ENCODE results near the gene LAPTM5.
A peak's percentile ranks its signal among the peaks of the same experiment; 100 is the strongest.

LAPTM5 gene

DNA sequence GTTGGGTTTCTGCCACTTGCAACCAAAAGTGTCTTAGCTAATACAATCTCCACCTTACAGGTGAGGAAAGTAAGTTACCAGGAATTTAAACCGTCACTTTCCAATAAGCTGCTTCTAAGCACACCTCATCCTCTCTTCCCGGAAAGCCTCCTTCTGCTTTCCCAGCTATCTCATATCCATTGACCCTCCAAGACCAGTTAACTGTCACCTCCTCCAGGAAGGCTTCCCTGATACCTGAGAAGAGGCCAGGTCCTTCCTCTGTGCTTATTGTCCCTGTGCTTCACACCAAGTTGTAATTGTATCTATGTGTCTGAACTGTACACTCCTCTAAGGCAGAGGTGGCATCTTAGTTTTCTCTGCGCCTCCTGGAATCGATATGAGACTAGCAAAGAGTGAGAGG is 23.0 kb downstream of the LAPTM5 start:
- Histone ChIP-seq H3K27me3 (ENCODE audit: control insufficient read depth in 3 of 3, insufficient read depth in 3 of 3, low read depth in 1 of 3, low read length in 3 of 3) (no peaks in the 10 kb centered on the region), H2AFZ (ENCODE audit: low read length) (no peak overlapping the region), H3K14ac (ENCODE audit: low read length) (no peak overlapping the region), H3K36me3 (replicated peaks in 1 of 2; ENCODE audit: control insufficient read depth in 2 of 2, insufficient read depth in 2 of 2, low read length in 2 of 2) (no peaks in the 10 kb centered on the region), H3K9ac (ENCODE audit: low read depth, low read length, poor library complexity) (no peak overlapping the region), H2BK12ac (ENCODE audit: low read length) (no peak overlapping the region), H2BK15ac (ENCODE audit: low read length) (no peak overlapping the region), H4K8ac (ENCODE audit: low read depth, low read length) (no peak overlapping the region), H3K4me2 (ENCODE audit: insufficient read depth, low read length, poor library complexity, severe bottlenecking) (no peak overlapping the region), H2BK5ac (ENCODE audit: low read length) (no peak overlapping the region), H3K4ac (ENCODE audit: low read length) (no peak overlapping the region), H3K4me3 (ENCODE audit: low read length in 2 of 2) (no peak overlapping the region), H3K79me1 (ENCODE audit: low read depth, low read length) (no peaks in the 10 kb centered on the region), H3K4me1 (ENCODE audit: control insufficient read depth in 2 of 2, insufficient read depth in 1 of 2, low read depth in 1 of 2, low read length in 2 of 2) (peaks cover 2 to 9% of the 10 kb centered on the region in 2 donors), H3K18ac (ENCODE audit: low read length) (no peak overlapping the region), H2AK5ac (ENCODE audit: low read depth, low read length) (no peak overlapping the region), H2BK120ac (ENCODE audit: low read depth, low read length) (no peak overlapping the region), H4K91ac (ENCODE audit: low read depth, low read length, poor library complexity) (no peak overlapping the region), H3K27ac (replicated peaks; ENCODE audit: low read length) (no peak overlapping the region), H3K9me3 (replicated peaks in 1 of 2; ENCODE audit: control insufficient read depth in 2 of 2, insufficient read depth in 1 of 2, low read depth in 1 of 2, low read length in 2 of 2) (no peaks in the 10 kb centered on the region), H3K23ac (ENCODE audit: low read depth, low read length, poor library complexity) (no peak overlapping the region)
- WGBS, 2 donors (ENCODE audit: extremely low coverage in 2 of 2, insufficient read length in 2 of 2, insufficient replicate concordance in 1 of 2): no CpG with 5 or more reads among the region's 4 CpGs
- DNase-seq (ENCODE audit: low spot score): no peak

- no peak overlapping the region for H3K4me3 ChIP-seq (ENCODE audit: low read length in 2 of 2)
- peaks cover 2 to 9% of the 10 kb centered on the region in 2 donors for H3K4me1 ChIP-seq (ENCODE audit: control insufficient read depth in 2 of 2, insufficient read depth in 1 of 2, low read depth in 1 of 2, low read length in 2 of 2)
- H3K4me2 ChIP-seq (ENCODE audit: insufficient read depth, low read length, poor library complexity, severe bottlenecking): no peak overlapping the region
- H3K18ac ChIP-seq (ENCODE audit: low read length): no peak overlapping the region
- no peak overlapping the region for H2BK5ac ChIP-seq (ENCODE audit: low read length)
- H3K36me3 ChIP-seq (replicated peaks in 1 of 2; ENCODE audit: control insufficient read depth in 2 of 2, insufficient read depth in 2 of 2, low read length in 2 of 2): no peaks in the 10 kb centered on the region
- no peak overlapping the region for H2BK12ac ChIP-seq (ENCODE audit: low read length)
- no peak overlapping the region for H2BK15ac ChIP-seq (ENCODE audit: low read length)
- no peak for DNase-seq (ENCODE audit: low spot score)
- H2AFZ ChIP-seq (ENCODE audit: low read length): no peak overlapping the region
- H2AK5ac ChIP-seq (ENCODE audit: low read depth, low read length): no peak overlapping the region
- no peaks in the 10 kb centered on the region for H3K9me3 ChIP-seq (replicated peaks in 1 of 2; ENCODE audit: control insufficient read depth in 2 of 2, insufficient read depth in 1 of 2, low read depth in 1 of 2, low read length in 2 of 2)
- H3K23ac ChIP-seq (ENCODE audit: low read depth, low read length, poor library complexity): no peak overlapping the region
- no CpG with 5 or more reads among the region's 4 CpGs for WGBS, 2 donors (ENCODE audit: extremely low coverage in 2 of 2, insufficient read length in 2 of 2, insufficient replicate concordance in 1 of 2)
- H3K14ac ChIP-seq (ENCODE audit: low read length): no peak overlapping the region
- H4K8ac ChIP-seq (ENCODE audit: low read depth, low read length): no peak overlapping the region
- no peak overlapping the region for H3K27ac ChIP-seq (replicated peaks; ENCODE audit: low read length)
- no peak overlapping the region for H3K4ac ChIP-seq (ENCODE audit: low read length)
- H3K9ac ChIP-seq (ENCODE audit: low read depth, low read length, poor library complexity): no peak overlapping the region
- H4K91ac ChIP-seq (ENCODE audit: low read depth, low read length, poor library complexity): no peak overlapping the region
- H3K27me3 ChIP-seq (ENCODE audit: control insufficient read depth in 3 of 3, insufficient read depth in 3 of 3, low read depth in 1 of 3, low read length in 3 of 3): no peaks in the 10 kb centered on the region
- H2BK120ac ChIP-seq (ENCODE audit: low read depth, low read length): no peak overlapping the region
- no peaks in the 10 kb centered on the region for H3K79me1 ChIP-seq (ENCODE audit: low read depth, low read length)
These were observed 23.5 kb downstream of the LAPTM5 start for GRCh38 chr1:30734106-30734505.

- no peak for DNase-seq (ENCODE audit: low spot score)
- Histone ChIP-seq H3K27ac (replicated peaks; ENCODE audit: low read length) (no peak overlapping the region), H3K23ac (ENCODE audit: low read depth, low read length, poor library complexity) (no peak overlapping the region), H4K8ac (ENCODE audit: low read depth, low read length) (no peak overlapping the region), H2BK12ac (ENCODE audit: low read length) (no peak overlapping the region), H3K14ac (ENCODE audit: low read length) (no peak overlapping the region), H3K4me3 (ENCODE audit: low read length in 2 of 2) (no peak overlapping the region), H3K4me2 (ENCODE audit: insufficient read depth, low read length, poor library complexity, severe bottlenecking) (no peak overlapping the region), H3K4me1 (ENCODE audit: control insufficient read depth in 2 of 2, insufficient read depth in 1 of 2, low read depth in 1 of 2, low read length in 2 of 2) (peaks cover 2 to 9% of the 10 kb centered on the region in 2 donors), H2BK5ac (ENCODE audit: low read length) (no peak overlapping the region), H3K27me3 (ENCODE audit: control insufficient read depth in 3 of 3, insufficient read depth in 3 of 3, low read depth in 1 of 3, low read length in 3 of 3) (no peaks in the 10 kb centered on the region), H3K36me3 (replicated peaks in 1 of 2; ENCODE audit: control insufficient read depth in 2 of 2, insufficient read depth in 2 of 2, low read length in 2 of 2) (no peaks in the 10 kb centered on the region), H3K79me1 (ENCODE audit: low read depth, low read length) (no peaks in the 10 kb centered on the region), H2BK15ac (ENCODE audit: low read length) (no peak overlapping the region), H3K18ac (ENCODE audit: low read length) (no peak overlapping the region), H2BK120ac (ENCODE audit: low read depth, low read length) (no peak overlapping the region), H3K9ac (ENCODE audit: low read depth, low read length, poor library complexity) (no peak overlapping the region), H3K9me3 (replicated peaks in 1 of 2; ENCODE audit: control insufficient read depth in 2 of 2, insufficient read depth in 1 of 2, low read depth in 1 of 2, low read length in 2 of 2) (no peaks in the 10 kb centered on the region), H2AFZ (ENCODE audit: low read length) (no peak overlapping the region), H3K4ac (ENCODE audit: low read length) (no peak overlapping the region), H2AK5ac (ENCODE audit: low read depth, low read length) (peak overlapping the region; percentile 18), H4K91ac (ENCODE audit: low read depth, low read length, poor library complexity) (no peak overlapping the region)
- no CpG with 5 or more reads among the region's 8 CpGs for WGBS, 2 donors (ENCODE audit: extremely low coverage in 2 of 2, insufficient read length in 2 of 2, insufficient replicate concordance in 1 of 2)
These were observed 24.1 kb downstream of the LAPTM5 start for GRCh38 chr1:30733493-30733892.

DNA sequence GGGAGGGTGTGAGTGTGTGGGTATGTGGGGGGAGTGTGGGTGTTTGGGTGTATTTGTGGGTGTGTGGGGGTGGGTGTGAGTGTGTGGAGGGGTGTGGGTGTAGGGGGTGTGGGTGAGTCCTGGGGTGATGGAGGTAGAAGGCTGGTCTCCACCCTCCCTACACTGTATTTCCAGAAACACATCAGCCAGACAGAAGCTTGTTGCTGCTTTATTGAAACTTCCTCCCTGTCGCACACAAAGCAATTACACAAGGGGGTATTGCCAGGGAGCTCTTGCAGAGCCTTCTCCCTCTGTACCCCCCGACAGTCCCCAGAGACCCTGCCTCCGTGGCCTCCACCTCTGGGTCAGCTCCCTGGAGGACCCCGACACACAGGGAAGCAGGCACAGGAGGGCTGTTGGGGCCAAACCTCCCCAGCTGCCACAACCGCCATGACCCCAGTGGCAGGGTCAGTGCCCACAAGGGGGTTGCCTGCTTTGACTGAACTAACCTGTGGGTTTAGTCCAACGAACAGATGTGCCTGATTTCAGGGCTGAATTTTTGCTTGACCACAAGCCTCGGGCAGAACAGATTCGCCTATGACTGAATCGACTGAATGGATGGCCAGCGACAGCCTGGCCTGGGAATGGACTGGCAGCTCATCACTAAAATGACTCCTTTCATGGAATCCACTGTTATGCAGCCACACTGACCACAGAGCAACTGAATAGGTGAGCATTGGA is 25.1 kb downstream of the LAPTM5 start:
- no peak for DNase-seq (ENCODE audit: low spot score)
- no peaks in the 10 kb centered on the region for H3K27me3 ChIP-seq (ENCODE audit: control insufficient read depth in 3 of 3, insufficient read depth in 3 of 3, low read depth in 1 of 3, low read length in 3 of 3)
- H2AK5ac ChIP-seq (ENCODE audit: low read depth, low read length): peak overlapping the region; percentile 2
- H3K4me3 ChIP-seq (ENCODE audit: low read length in 2 of 2): no peak overlapping the region
- no peaks in the 10 kb centered on the region for H3K79me1 ChIP-seq (ENCODE audit: low read depth, low read length)
- H4K91ac ChIP-seq (ENCODE audit: low read depth, low read length, poor library complexity): no peak overlapping the region
- H3K27ac ChIP-seq (replicated peaks; ENCODE audit: low read length): no peak overlapping the region
- H4K8ac ChIP-seq (ENCODE audit: low read depth, low read length): no peak overlapping the region
- H3K36me3 ChIP-seq (replicated peaks in 1 of 2; ENCODE audit: control insufficient read depth in 2 of 2, insufficient read depth in 2 of 2, low read length in 2 of 2): no peaks in the 10 kb centered on the region
- H3K4ac ChIP-seq (ENCODE audit: low read length): no peak overlapping the region
- H3K9ac ChIP-seq (ENCODE audit: low read depth, low read length, poor library complexity): no peak overlapping the region
- H2BK15ac ChIP-seq (ENCODE audit: low read length): no peak overlapping the region
- H2BK120ac ChIP-seq (ENCODE audit: low read depth, low read length): no peak overlapping the region
- peak overlapping the region; percentile 16 for H2BK5ac ChIP-seq (ENCODE audit: low read length)
- H2BK12ac ChIP-seq (ENCODE audit: low read length): peak overlapping the region; percentile 53
- H3K23ac ChIP-seq (ENCODE audit: low read depth, low read length, poor library complexity): no peak overlapping the region
- peak overlapping the region; percentile 6 for H2AFZ ChIP-seq (ENCODE audit: low read length)
- no peaks in the 10 kb centered on the region for H3K9me3 ChIP-seq (replicated peaks in 1 of 2; ENCODE audit: control insufficient read depth in 2 of 2, insufficient read depth in 1 of 2, low read depth in 1 of 2, low read length in 2 of 2)
- H3K18ac ChIP-seq (ENCODE audit: low read length): peak overlapping the region; percentile 62
- H3K14ac ChIP-seq (ENCODE audit: low read length): no peak overlapping the region
- WGBS, 2 donors (ENCODE audit: extremely low coverage in 2 of 2, insufficient read length in 2 of 2, insufficient replicate concordance in 1 of 2): no CpG with 5 or more reads among the region's 10 CpGs
- H3K4me1 ChIP-seq (ENCODE audit: control insufficient read depth in 2 of 2, insufficient read depth in 1 of 2, low read depth in 1 of 2, low read length in 2 of 2): peaks cover 6 to 16% of the 10 kb centered on the region in 2 donors
- no peak overlapping the region for H3K4me2 ChIP-seq (ENCODE audit: insufficient read depth, low read length, poor library complexity, severe bottlenecking)

All from neuronal stem cell (in vitro differentiated cells).